ENCODE results near the gene INMT. TPM values are rescaled to one million over a fixed set of nuclear protein-coding genes. Genes with fewer than 3 reads are reported as not detected.

The INMT gene
- total and polyA plus RNA-seq, 10 of the 15 experiments (the other 5 are each of a cell fraction or from before 2014, with no cell fraction given), result 0.03 to 0.20 (median 0.10) TPM; not detected in 7

- FAIRE-seq (no peak), DNase-seq (ENCODE audit: low read depth, low spot score) (no peak), ATAC-seq (no peak)
- Histone ChIP-seq H3K27ac (ENCODE audit: control insufficient read depth, insufficient read depth) (no peak overlapping the region), H4K20me1 (ENCODE audit: control insufficient read depth, insufficient read depth) (no peaks in the 10 kb centered on the region), H3K27me3 (replicated peaks in 1 of 2; ENCODE audit: control insufficient read depth in 2 of 2, insufficient read depth in 2 of 2, low read length in 1 of 2) (no peaks in the 10 kb centered on the region; a peak in 3 of 4 replicates), H3K36me3 (ENCODE audit: control insufficient read depth in 2 of 2, insufficient read depth in 2 of 2, low read length in 1 of 2) (no peaks in the 10 kb centered on the region), H3K4me3 (no peak overlapping the region), H2AFZ (ENCODE audit: control insufficient read depth, low read depth, low read length) (no peak overlapping the region), H3K9ac (ENCODE audit: control insufficient read depth, insufficient read depth, low read length) (no peak overlapping the region), H3K79me2 (ENCODE audit: control insufficient read depth, insufficient read depth, low read length) (no peaks in the 10 kb centered on the region), H3K4me1 (ENCODE audit: control insufficient read depth, insufficient read depth, low read length) (no peaks in the 10 kb centered on the region), H3K4me2 (ENCODE audit: control insufficient read depth, insufficient read depth) (no peak overlapping the region), H3K9me3 (replicated peaks; ENCODE audit: control insufficient read depth, insufficient read depth, low read length) (no peaks in the 10 kb centered on the region)
- in situ Hi-C loops (cut with MboI), result no loop called here
- no TSS peak for BruUV-seq (replicated peaks)
- intact Hi-C loops (cut with micrococcal nuclease; ENCODE audit: unreplicated experiment), result no loop called here
- ChIA-PET RAD21 (ENCODE audit: unreplicated experiment) (no interaction called here), SMC1A (ENCODE audit: uncharacterized antibody, unreplicated experiment) (no interaction called here), CTCF (interaction anchor here (1.3 kb wide), 1 partner anchor 27 kb away, joined by 3 read pairs; no protein-coding TSS in a partner anchor), POLR2A (no interaction called here)
- 26% methylated on average over 4 of the region's 4 CpGs for WGBS (ENCODE audit: insufficient coverage, insufficient replicate concordance, low lambda C conversion rate, missing lambda C conversion rate)
- TF ChIP-seq CTCF (IDR thresholded peaks at IDR 0.05 in 2 of 3, conservative IDR thresholded peaks at IDR 0.05 in 1 of 3; ENCODE audit: control insufficient read depth in 2 of 3, extremely low read depth in 1 of 3, insufficient read depth in 1 of 3, low read depth in 3 of 3, low read length in 3 of 3) (no peak), E4F1 (IDR thresholded peaks at IDR 0.05; ENCODE audit: borderline replicate concordance, partially characterized antibody) (no peak), ZBTB4 (CRISPR knock-in tag; IDR thresholded peaks at IDR 0.05) (no peak), EED (IDR thresholded peaks at IDR 0.05; ENCODE audit: low read depth) (no peak), RAD21 (IDR thresholded peaks at IDR 0.05; ENCODE audit: insufficient read depth, low read depth, low read length) (no peak), KLF5 (IDR thresholded peaks at IDR 0.05; ENCODE audit: partially characterized antibody) (no peak), SRF (IDR thresholded peaks at IDR 0.05; ENCODE audit: low read depth in 2 of 2, low read length in 2 of 2) (no peak), TCF7 (IDR thresholded peaks at IDR 0.05; ENCODE audit: borderline replicate concordance) (no peak), SMARCA5 (IDR thresholded peaks at IDR 0.05) (no peak), SUPT20H (IDR thresholded peaks at IDR 0.05; ENCODE audit: borderline replicate concordance, control insufficient read depth, low read depth, low read length) (no peak), CBX5 (IDR thresholded peaks at IDR 0.05; ENCODE audit: low read depth) (no peak), MLLT1 (IDR thresholded peaks at IDR 0.05) (no peak), CREM (IDR thresholded peaks at IDR 0.05; ENCODE audit: low read depth) (no peak), SMAD1 (IDR thresholded peaks at IDR 0.05; ENCODE audit: low read depth, partially characterized antibody) (no peak), GATAD2B (conservative IDR thresholded peaks at IDR 0.05; ENCODE audit: low read depth) (no peak), EZH2 (IDR thresholded peaks at IDR 0.05; ENCODE audit: borderline replicate concordance, control insufficient read depth, low read depth, low read length) (no peak)
These were observed 41.3 kb upstream of the INMT start for GRCh38 chr7:30710669-30711068.
